ENCODE data around the gene HPS1.

DNA sequence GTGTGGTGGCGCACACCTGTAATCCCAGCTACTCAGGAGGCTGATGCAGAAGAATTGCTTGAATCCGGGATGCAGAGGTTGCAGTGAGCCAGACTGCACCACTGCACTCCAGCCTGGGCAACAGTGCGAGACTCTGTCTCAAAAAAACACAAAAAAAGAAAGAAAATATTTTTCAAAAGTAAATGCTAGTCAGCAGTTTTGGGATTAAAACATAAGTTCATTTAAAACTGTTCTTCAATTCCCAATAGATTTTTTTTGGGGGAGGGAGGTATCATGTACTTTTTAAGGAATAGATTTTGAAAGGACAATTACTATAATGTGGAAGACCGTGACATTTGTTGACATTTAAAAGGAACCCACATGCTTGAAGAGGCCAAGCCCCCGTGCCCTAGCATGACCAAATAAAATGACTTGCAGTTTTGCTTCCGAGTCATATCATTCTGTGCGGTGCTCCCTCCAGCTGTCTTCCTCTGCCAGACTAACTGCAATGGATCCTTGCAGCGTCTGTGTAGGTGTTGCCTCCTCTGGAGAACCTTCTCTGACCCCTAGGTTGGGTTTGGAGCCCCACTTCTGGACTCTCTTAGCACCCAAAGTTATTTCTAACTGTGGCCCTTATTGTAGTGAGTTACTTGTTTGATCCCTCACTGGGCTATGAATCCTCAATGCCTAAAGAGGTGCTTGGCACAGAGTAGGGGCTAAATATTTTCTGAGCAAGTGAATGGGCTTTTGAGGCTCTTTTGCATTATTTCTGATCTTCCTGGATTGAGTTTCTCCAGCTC lies 17.4 kb upstream of the HPS1 start:
- TF ChIP-seq, protein P1, sequence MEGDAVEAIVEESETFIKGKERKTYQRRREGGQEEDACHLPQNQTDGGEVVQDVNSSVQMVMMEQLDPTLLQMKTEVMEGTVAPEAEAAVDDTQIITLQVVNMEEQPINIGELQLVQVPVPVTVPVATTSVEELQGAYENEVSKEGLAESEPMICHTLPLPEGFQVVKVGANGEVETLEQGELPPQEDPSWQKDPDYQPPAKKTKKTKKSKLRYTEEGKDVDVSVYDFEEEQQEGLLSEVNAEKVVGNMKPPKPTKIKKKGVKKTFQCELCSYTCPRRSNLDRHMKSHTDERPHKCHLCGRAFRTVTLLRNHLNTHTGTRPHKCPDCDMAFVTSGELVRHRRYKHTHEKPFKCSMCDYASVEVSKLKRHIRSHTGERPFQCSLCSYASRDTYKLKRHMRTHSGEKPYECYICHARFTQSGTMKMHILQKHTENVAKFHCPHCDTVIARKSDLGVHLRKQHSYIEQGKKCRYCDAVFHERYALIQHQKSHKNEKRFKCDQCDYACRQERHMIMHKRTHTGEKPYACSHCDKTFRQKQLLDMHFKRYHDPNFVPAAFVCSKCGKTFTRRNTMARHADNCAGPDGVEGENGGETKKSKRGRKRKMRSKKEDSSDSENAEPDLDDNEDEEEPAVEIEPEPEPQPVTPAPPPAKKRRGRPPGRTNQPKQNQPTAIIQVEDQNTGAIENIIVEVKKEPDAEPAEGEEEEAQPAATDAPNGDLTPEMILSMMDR (IDR thresholded peaks at IDR 0.05): no peak
- no peak for TF ChIP-seq POLR2A (IDR thresholded peaks at IDR 0.05)

Data from esophagus squamous epithelium (tissue), 4 donors.